ENCODE data around the gene PPP4C. TPM values are rescaled to one million over a fixed set of nuclear protein-coding genes. Genes with fewer than 3 reads are reported as not detected.

The PPP4C gene
- total and polyA plus RNA-seq, 4 experiments from 2014 or later = 75.8 to 276 (median 127) TPM

DNA sequence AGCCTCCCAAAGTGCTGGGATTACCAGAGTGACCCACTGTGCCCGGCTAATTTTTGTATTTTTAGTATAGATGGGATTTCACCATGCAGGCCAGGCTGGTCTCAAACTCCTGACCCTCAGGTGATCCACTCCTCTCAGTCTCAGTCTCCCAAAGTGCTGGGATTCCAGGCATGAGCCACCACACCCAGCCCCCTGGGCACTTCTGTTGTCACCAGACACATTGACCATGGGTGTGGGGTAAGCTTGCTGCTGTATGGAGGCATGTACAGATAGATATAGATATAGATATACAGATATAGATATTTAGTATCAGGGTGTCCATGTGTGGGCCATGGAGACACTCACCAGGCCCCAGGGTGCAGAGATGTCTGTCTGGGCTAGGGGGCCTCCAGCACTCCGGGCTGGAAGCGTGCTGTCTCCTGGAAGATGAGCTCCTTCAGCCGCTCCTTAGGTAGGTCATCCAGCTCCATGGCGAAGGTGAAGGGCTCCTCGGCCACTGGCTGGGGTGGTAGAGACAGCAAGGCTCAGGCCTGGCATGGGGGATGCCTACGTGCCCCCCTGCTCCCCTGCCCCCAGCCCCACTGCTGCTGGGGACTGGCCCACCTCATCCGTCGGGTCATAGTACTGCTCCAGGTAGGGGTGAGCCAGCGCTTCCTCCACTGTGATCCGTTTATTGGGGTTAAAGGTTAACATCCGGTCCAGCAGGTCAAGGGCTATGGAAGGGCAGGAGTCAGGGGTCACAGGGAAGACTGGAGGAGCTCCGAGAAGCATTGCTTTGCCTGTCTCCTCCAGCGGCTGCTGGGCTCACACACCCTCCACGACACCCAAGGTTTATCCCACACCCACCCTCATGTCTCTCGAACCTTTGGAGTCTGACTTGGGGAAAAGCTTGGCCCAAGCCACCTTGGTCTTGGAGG, 40.8 kb downstream of the PPP4C start:
- Histone ChIP-seq H3K4me1 (ENCODE audit: insufficient read depth, low read length) (peaks cover 37% of the 10 kb centered on the region), H3K9me3 (ENCODE audit: control insufficient read depth in 1 of 2, low read length in 2 of 2) (no peaks in the 10 kb centered on the region), H3K27ac (ENCODE audit: low read depth, low read length) (no peak overlapping the region), H3K4me3 (ENCODE audit: low read length in 2 of 2) (no peak overlapping the region), H3K27me3 (ENCODE audit: insufficient read depth, low read length) (no peaks in the 10 kb centered on the region), H3K36me3 (ENCODE audit: insufficient read depth, low read length) (peaks cover 18% of the 10 kb centered on the region)
- peaks cover 8 to 23% of the 10 kb centered on the region in 2 donors for H3K36me3 Mint-ChIP-seq
- no peak overlapping the region for H3K4me3 Mint-ChIP-seq
- H3K27ac Mint-ChIP-seq = peak overlapping the region in 1 of 7 donors; percentile 52
- H3K27me3 Mint-ChIP-seq = no peaks in the 10 kb centered on the region
- ChIA-PET POLR2A (ENCODE audit: partially characterized antibody) (interaction anchor here (1.0 to 9.9 kb wide), 5 partner anchors 21 to 68 kb away, joined by 3 to 120 read pairs (median 6); partner anchors contain the start of genes CORO1A, TBX6 and YPEL3), CTCF (ENCODE audit: partially characterized antibody) (interaction anchor here (1.2 kb wide), 1 partner anchor 13 kb away, joined by 4 read pairs; no protein-coding TSS in a partner anchor)
- intact Hi-C loops (cut with micrococcal nuclease) = no loop called here
- no peaks in the 10 kb centered on the region for H3K9me3 Mint-ChIP-seq
- no peak for DNase-seq
- H3K4me1 Mint-ChIP-seq = peaks cover 15 to 40% (median 31%) of the 10 kb centered on the region in 4 donors

DNA sequence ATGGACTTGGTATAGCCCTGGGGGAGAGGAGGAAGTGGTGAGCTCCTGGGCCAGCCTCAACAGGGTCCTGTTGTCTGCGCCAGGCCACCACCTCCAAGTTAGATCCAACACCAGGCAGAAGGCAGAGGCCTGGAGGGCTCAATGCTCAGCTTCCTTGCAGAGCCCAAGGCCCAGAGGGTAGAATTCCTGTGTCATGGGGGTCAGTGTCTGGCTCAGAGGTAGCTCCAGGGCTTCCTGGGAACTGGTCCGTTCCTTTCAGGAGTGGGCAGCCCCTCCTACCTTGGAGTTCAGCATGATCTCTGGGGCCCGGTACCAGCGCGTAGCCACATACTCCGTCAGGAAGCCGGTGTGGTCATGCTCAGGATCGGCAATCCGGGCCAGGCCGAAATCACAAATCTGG, 42.0 kb downstream of the PPP4C start:
- no peaks in the 10 kb centered on the region for H3K27me3 ChIP-seq (ENCODE audit: insufficient read depth, low read length)
- DNase-seq = no peak
- H3K4me1 ChIP-seq (ENCODE audit: insufficient read depth, low read length) = peaks cover 47% of the 10 kb centered on the region
- no peaks in the 10 kb centered on the region for H3K9me3 ChIP-seq (ENCODE audit: control insufficient read depth in 1 of 2, low read length in 2 of 2)
- Mint-ChIP-seq H3K27ac (peak overlapping the region in 1 of 7 donors; percentile 22), H3K9me3 (no peaks in the 10 kb centered on the region), H3K4me1 (peaks cover 17 to 52% (median 38%) of the 10 kb centered on the region in 4 donors), H3K36me3 (peaks cover 8 to 28% of the 10 kb centered on the region in 2 donors), H3K4me3 (no peak overlapping the region), H3K27me3 (no peaks in the 10 kb centered on the region)
- ChIA-PET POLR2A (ENCODE audit: partially characterized antibody) (interaction anchor here (0.6 to 9.9 kb wide), 3 partner anchors 25 to 143 kb away, joined by 3 to 120 read pairs (median 6); partner anchors contain the start of gene CORO1A), CTCF (ENCODE audit: partially characterized antibody) (interaction anchor here (0.6 to 1.1 kb wide), 2 partner anchors 23 to 26 kb away, joined by 3 read pairs; partner anchors contain the start of gene TBX6)
- H3K4me3 ChIP-seq (ENCODE audit: low read length in 2 of 2) = no peak overlapping the region
- intact Hi-C loops (cut with micrococcal nuclease) = no loop called here
- no peak overlapping the region for H3K27ac ChIP-seq (ENCODE audit: low read depth, low read length)
- peaks cover 18% of the 10 kb centered on the region for H3K36me3 ChIP-seq (ENCODE audit: insufficient read depth, low read length)

- Histone ChIP-seq H3K4me3 (ENCODE audit: low read length in 2 of 2) (no peak overlapping the region), H3K4me1 (ENCODE audit: insufficient read depth, low read length) (peaks cover 36% of the 10 kb centered on the region), H3K27ac (ENCODE audit: low read depth, low read length) (no peak overlapping the region), H3K36me3 (ENCODE audit: insufficient read depth, low read length) (peaks cover 18% of the 10 kb centered on the region), H3K27me3 (ENCODE audit: insufficient read depth, low read length) (no peaks in the 10 kb centered on the region), H3K9me3 (ENCODE audit: control insufficient read depth in 1 of 2, low read length in 2 of 2) (no peaks in the 10 kb centered on the region)
- no peaks in the 10 kb centered on the region for H3K9me3 Mint-ChIP-seq
- ChIA-PET POLR2A (ENCODE audit: partially characterized antibody) (interaction anchor here (0.6 to 0.8 kb wide), 2 partner anchors 22 to 248 kb away, joined by 3 read pairs; no protein-coding TSS in a partner anchor), CTCF (ENCODE audit: partially characterized antibody) (interaction anchor here (1.5 to 1.9 kb wide), 2 partner anchors 24 to 27 kb away, joined by 4 to 8 read pairs; partner anchors contain the start of gene TBX6)
- intact Hi-C loops (cut with micrococcal nuclease) = no loop called here
- peaks cover 8 to 30% of the 10 kb centered on the region in 2 donors for H3K36me3 Mint-ChIP-seq
- no peak overlapping the region for H3K4me3 Mint-ChIP-seq
- H3K27ac Mint-ChIP-seq = peak overlapping the region in 5 of 7 donors; percentile 13 to 70 (median 30)
- no peaks in the 10 kb centered on the region for H3K27me3 Mint-ChIP-seq
- H3K4me1 Mint-ChIP-seq = peaks cover 13 to 50% (median 29%) of the 10 kb centered on the region in 4 donors
- DNase-seq = no peak
These were observed 43.6 kb downstream of the PPP4C start for GRCh38 chr16:30119428-30119827.

DNA sequence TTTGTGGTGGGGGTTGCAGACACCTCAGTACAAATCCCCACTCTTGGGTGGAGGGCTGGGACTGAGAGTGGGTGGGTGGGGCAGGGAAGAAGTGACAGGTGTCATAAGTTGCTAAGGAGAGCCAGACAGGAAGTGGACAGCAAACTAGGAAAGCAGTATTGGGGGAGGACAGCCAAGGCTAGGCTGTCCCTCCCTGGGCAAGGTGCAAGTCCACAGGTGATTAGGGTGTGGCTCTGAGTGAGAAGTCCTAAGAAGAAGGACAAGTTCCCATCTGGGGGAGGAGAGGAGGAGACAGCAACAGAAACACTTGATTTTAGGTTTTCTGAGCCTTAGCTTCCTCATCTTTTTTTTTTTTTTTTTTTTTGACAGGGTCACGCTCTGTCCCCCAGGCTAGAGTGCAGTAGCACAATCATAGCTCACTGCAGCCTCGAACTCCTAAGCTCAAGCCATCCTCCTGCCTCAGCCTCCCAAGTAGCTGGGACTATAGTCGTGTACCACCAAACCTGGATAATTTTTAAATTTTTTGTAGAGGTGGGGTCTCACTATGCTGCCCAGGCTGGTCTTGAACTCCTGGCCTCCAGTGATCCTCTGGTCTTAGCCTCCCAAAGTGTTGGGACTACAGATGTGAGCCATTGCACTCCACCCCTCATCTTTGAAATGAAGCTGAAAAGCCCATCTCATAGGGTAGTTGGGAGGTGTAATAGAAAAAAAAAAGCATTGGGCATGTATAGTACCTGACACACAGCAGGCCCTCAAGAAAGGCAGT, 44.7 kb downstream of the PPP4C start:
- no peak for DNase-seq
- Histone ChIP-seq H3K4me1 (ENCODE audit: insufficient read depth, low read length) (peaks cover 26% of the 10 kb centered on the region), H3K4me3 (ENCODE audit: low read length in 2 of 2) (no peak overlapping the region), H3K27ac (ENCODE audit: low read depth, low read length) (no peak overlapping the region), H3K9me3 (ENCODE audit: control insufficient read depth in 1 of 2, low read length in 2 of 2) (no peaks in the 10 kb centered on the region), H3K27me3 (ENCODE audit: insufficient read depth, low read length) (no peaks in the 10 kb centered on the region), H3K36me3 (ENCODE audit: insufficient read depth, low read length) (peaks cover 18% of the 10 kb centered on the region)
- peak overlapping the region in 6 of 8 donors; percentile 15 to 75 (median 46) for H3K4me3 Mint-ChIP-seq
- no peaks in the 10 kb centered on the region for H3K9me3 Mint-ChIP-seq
- CTCF ChIA-PET (ENCODE audit: partially characterized antibody) = interaction anchor here (0.7 to 1.9 kb wide), 3 partner anchors 23 to 65 kb away, joined by 3 to 8 read pairs (median 4); partner anchors contain the start of gene TBX6
- peaks cover 8 to 39% (median 21%) of the 10 kb centered on the region in 4 donors for H3K4me1 Mint-ChIP-seq
- POLR2A ChIA-PET (ENCODE audit: partially characterized antibody) = interaction anchor here (0.6 to 2.4 kb wide), 7 partner anchors 9 to 524 kb away, joined by 3 to 21 read pairs (median 4); partner anchors contain the start of genes CORO1A and YPEL3
- H3K27ac Mint-ChIP-seq = peak overlapping the region in 4 of 7 donors; percentile 15 to 88 (median 64)
- H3K27me3 Mint-ChIP-seq = no peaks in the 10 kb centered on the region
- intact Hi-C loops (cut with micrococcal nuclease) = loop anchor here (5.0 to 10.0 kb wide), 2 partner anchors 33 to 284 kb away; partner anchors contain the start of gene ZNF771
- peaks cover 8 to 24% of the 10 kb centered on the region in 2 donors for H3K36me3 Mint-ChIP-seq

DNA sequence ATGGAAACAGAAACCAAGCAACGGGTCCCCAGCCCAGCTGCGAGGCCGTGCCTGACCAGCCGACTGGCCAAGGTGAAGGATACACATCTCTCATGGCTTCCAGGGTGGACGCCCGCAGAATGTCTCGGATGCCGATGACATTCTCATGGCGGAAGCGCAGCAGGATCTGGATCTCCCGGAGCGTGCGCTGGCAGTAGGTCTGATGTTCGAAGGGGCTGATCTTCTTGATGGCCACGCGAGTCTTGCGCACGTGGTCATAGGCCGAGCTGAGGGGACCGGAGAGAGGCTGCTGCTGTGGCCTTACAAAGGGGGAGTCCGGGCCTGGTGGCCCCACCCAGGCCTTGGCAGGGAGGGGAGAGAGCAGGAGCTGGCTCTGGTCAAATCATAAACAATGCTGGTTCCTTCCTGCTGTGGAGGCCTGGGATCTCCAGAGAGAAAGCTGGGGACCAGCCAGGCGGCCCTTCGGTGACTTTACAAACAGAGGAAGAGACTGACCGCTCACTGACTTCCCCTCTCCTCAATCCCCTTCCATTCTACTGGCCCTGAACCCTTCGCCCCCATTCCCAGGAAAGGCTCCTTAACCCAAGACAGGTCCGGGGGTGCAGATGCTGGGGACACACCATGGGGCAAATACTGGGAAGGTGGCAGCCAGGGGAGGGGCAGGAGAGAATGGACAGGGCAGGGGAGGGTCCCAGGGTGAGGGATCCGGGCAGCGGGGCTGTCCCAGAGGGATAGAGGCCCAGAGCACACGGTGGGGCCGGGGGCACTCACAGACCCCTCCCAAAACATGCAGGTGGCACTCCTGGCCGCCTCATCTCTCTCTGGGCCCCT, 46.2 kb downstream of the PPP4C start:
- no peak for DNase-seq
- intact Hi-C loops (cut with micrococcal nuclease) = loop anchor here (2.0 to 10.0 kb wide), 3 partner anchors 25 to 283 kb away; partner anchors contain the start of genes YPEL3 and ZNF771

More for the DNA sequence above, 46.2 kb downstream of the PPP4C start:
- peak overlapping the region; percentile 75 to 93 (median 91) for H3K27ac Mint-ChIP-seq
- peaks cover 8 to 38% (median 20%) of the 10 kb centered on the region in 4 donors for H3K4me1 Mint-ChIP-seq
- ChIA-PET POLR2A (ENCODE audit: partially characterized antibody) (interaction anchor here (1.4 to 2.4 kb wide), 5 partner anchors 10 to 64 kb away, joined by 3 to 21 read pairs (median 5); partner anchors contain the start of genes CORO1A and YPEL3), CTCF (ENCODE audit: partially characterized antibody) (interaction anchor here (1.0 kb wide), 1 partner anchor 64 kb away, joined by 3 read pairs; no protein-coding TSS in a partner anchor)
- Histone ChIP-seq H3K4me3 (ENCODE audit: low read length in 2 of 2) (peak overlapping the region; percentile 52 to 82), H3K27ac (ENCODE audit: low read depth, low read length) (peak overlapping the region; percentile 70), H3K27me3 (ENCODE audit: insufficient read depth, low read length) (no peaks in the 10 kb centered on the region), H3K36me3 (ENCODE audit: insufficient read depth, low read length) (peaks cover 11% of the 10 kb centered on the region), H3K4me1 (ENCODE audit: insufficient read depth, low read length) (peaks cover 25% of the 10 kb centered on the region), H3K9me3 (ENCODE audit: control insufficient read depth in 1 of 2, low read length in 2 of 2) (no peaks in the 10 kb centered on the region)
- no peaks in the 10 kb centered on the region for H3K9me3 Mint-ChIP-seq
- no peaks in the 10 kb centered on the region for H3K27me3 Mint-ChIP-seq
- peaks cover 8 to 22% of the 10 kb centered on the region in 2 donors for H3K36me3 Mint-ChIP-seq
- H3K4me3 Mint-ChIP-seq = peak overlapping the region; percentile 86 to 92 (median 90)
